SK-N-MC (cell line): Measurements from ENCODE around the gene ABCG2.

ENCODE experiments used
- DNase-seq: peaks from one replicate; pipeline ENCODE4 v3.0.0-alpha.2; 2011; ENCODE audit warnings: low read depth, low spot score
- H3K27ac ChIP-seq: fragments of 200-600 bp; sonication (generic); 2 replicates; pipeline ENCODE4 v1.5.1; 2016; ENCODE audit warnings: mixed run types
- H3K36me3 ChIP-seq: fragments of 200-600 bp; sonication (generic); 2 replicates; pipeline ENCODE4 v1.6.1; 2017; ENCODE audit warnings: antibody characterized with exemption, low read length, mixed read lengths; ENCODE audit not compliant: insufficient read depth
- H3K4me3 ChIP-seq: fragments of 200-600 bp; sonication (generic); 2 replicates; pipeline ENCODE4 v1.5.1; 2016
- H3K9ac ChIP-seq: fragments of 200-600 bp; sonication (generic); 2 replicates; pipeline ENCODE4 v1.8.0; 2017; ENCODE audit warnings: mixed run types, mixed read lengths; ENCODE audit not compliant: insufficient read length
- H3K9me3 ChIP-seq: fragments of 200-600 bp; sonication (generic); 2 replicates; pipeline ENCODE4 v1.6.1; 2017; ENCODE audit warnings: low read depth, mild to moderate bottlenecking, antibody characterized with exemption, low read length, moderate library complexity, mixed read lengths
- EZH2 ChIP-seq: fragments of 200-600 bp; sonication (generic); IDR thresholded peaks from one replicate; pipeline ENCODE4 v1.6.1; 2017; ENCODE audit warnings: antibody characterized with exemption
- FOXP2 ChIP-seq: optimal IDR thresholded peaks from 2 replicates; pipeline ENCODE3; 2011; ENCODE audit warnings: mild to moderate bottlenecking, moderate library complexity; ENCODE audit not compliant: insufficient read depth; ENCODE audit errors: extremely low read length, control extremely low read depth
- POLR2AphosphoS5 ChIP-seq: IDR thresholded peaks from 2 replicates; pipeline ENCODE4 v1.6.1; 2012; ENCODE audit warnings: mild to moderate bottlenecking, low read depth, low read length, borderline replicate concordance

Gene ABCG2

GRCh38 chr4:88059766-88060165, 98.7 kb downstream of the ABCG2 start:
- H3K4me3 ChIP-seq, result no peak overlapping the region
- H3K9ac ChIP-seq, result no peak overlapping the region
- H3K27ac ChIP-seq, result no peak overlapping the region
- no peak for DNase-seq
- peaks cover 34% of the 10 kb centered on the region for H3K36me3 ChIP-seq
- no peaks in the 10 kb centered on the region for H3K9me3 ChIP-seq
- TF ChIP-seq POLR2AphosphoS5 (no peak), EZH2 (no peak), FOXP2 (no peak)

GRCh38 chr4:88058295-88058694, 100.1 kb downstream of the ABCG2 start:
- H3K9me3 ChIP-seq, result no peaks in the 10 kb centered on the region
- no peak overlapping the region for H3K9ac ChIP-seq
- no peak for TF ChIP-seq POLR2AphosphoS5
- TF ChIP-seq FOXP2, result no peak
- no peak for TF ChIP-seq EZH2
- H3K4me3 ChIP-seq, result no peak overlapping the region
- peaks cover 35% of the 10 kb centered on the region for H3K36me3 ChIP-seq
- no peak overlapping the region for H3K27ac ChIP-seq
- DNase-seq, result no peak

- DNase-seq, result no peak
- Histone ChIP-seq H3K4me3 (no peak overlapping the region), H3K27ac (no peak overlapping the region), H3K9ac (no peak overlapping the region), H3K9me3 (no peaks in the 10 kb centered on the region), H3K36me3 (peaks cover 46% of the 10 kb centered on the region)
- no peak for TF ChIP-seq EZH2
- no peak for TF ChIP-seq FOXP2
- no peak for TF ChIP-seq POLR2AphosphoS5
Observed at GRCh38 chr4:88054901-88055300, 103.5 kb downstream of the ABCG2 start.

- DNase-seq, result no peak
- Histone ChIP-seq H3K36me3 (peaks cover 43% of the 10 kb centered on the region), H3K4me3 (no peak overlapping the region), H3K9me3 (no peaks in the 10 kb centered on the region), H3K27ac (no peak overlapping the region), H3K9ac (no peak overlapping the region)
- no peak for TF ChIP-seq POLR2AphosphoS5
- TF ChIP-seq FOXP2, result no peak
- no peak for TF ChIP-seq EZH2
Observed at GRCh38 chr4:88054229-88054628, 104.2 kb downstream of the ABCG2 start.

GRCh38 chr4:88045021-88045420, 113.4 kb downstream of the ABCG2 start:
- no peak for TF ChIP-seq POLR2AphosphoS5
- no peak for TF ChIP-seq EZH2
- TF ChIP-seq FOXP2, result no peak
- Histone ChIP-seq H3K9ac (no peak overlapping the region), H3K27ac (no peak overlapping the region), H3K9me3 (no peaks in the 10 kb centered on the region), H3K4me3 (no peak overlapping the region), H3K36me3 (peaks cover 52% of the 10 kb centered on the region)
- no peak for DNase-seq

- H3K36me3 ChIP-seq, result peaks cover 64% of the 10 kb centered on the region
- no peak overlapping the region for H3K27ac ChIP-seq
- no peak for DNase-seq
Observed at GRCh38 chr4:88043586-88044340, 114.7 kb downstream of the ABCG2 start.

GRCh38 chr4:88043001-88043400, 115.4 kb downstream of the ABCG2 start:
- TF ChIP-seq EZH2 (no peak), POLR2AphosphoS5 (no peak), FOXP2 (no peak)
- Histone ChIP-seq H3K9ac (no peak overlapping the region), H3K27ac (no peak overlapping the region), H3K4me3 (no peak overlapping the region), H3K36me3 (peaks cover 72% of the 10 kb centered on the region), H3K9me3 (no peaks in the 10 kb centered on the region)
- no peak for DNase-seq

More at GRCh38 chr4:88043586-88044340, 114.7 kb downstream of the ABCG2 start:
- TF ChIP-seq FOXP2 (no peak), POLR2AphosphoS5 (no peak), EZH2 (no peak)
- Histone ChIP-seq H3K9me3 (no peaks in the 10 kb centered on the region), H3K4me3 (no peak overlapping the region), H3K9ac (no peak overlapping the region)

- no peak for DNase-seq
- H3K9ac ChIP-seq, result no peak overlapping the region
- H3K36me3 ChIP-seq, result peaks cover 69% of the 10 kb centered on the region
- no peak overlapping the region for H3K4me3 ChIP-seq
- TF ChIP-seq FOXP2, result no peak
- TF ChIP-seq POLR2AphosphoS5, result no peak
- TF ChIP-seq EZH2, result no peak
- H3K27ac ChIP-seq, result no peak overlapping the region
- H3K9me3 ChIP-seq, result no peaks in the 10 kb centered on the region
Observed at GRCh38 chr4:88041626-88042025, 116.8 kb downstream of the ABCG2 start.

GRCh38 chr4:88040707-88041106, 117.7 kb downstream of the ABCG2 start:
- no peak for TF ChIP-seq EZH2
- TF ChIP-seq FOXP2, result no peak
- no peak for TF ChIP-seq POLR2AphosphoS5
- no peak for DNase-seq
- Histone ChIP-seq H3K9me3 (no peaks in the 10 kb centered on the region), H3K27ac (no peak overlapping the region), H3K4me3 (no peak overlapping the region), H3K9ac (no peak overlapping the region), H3K36me3 (peaks cover 71% of the 10 kb centered on the region)
